HCT116 (cell line): ENCODE data around the gene AASS. TPM values are rescaled to one million over a fixed set of nuclear protein-coding genes. Genes with fewer than 3 reads are reported as not detected.

Experiments
- ATAC-seq: fragments of 200-7000 bp; cut with Tn5 transposase; 2 replicates; pipeline ENCODE4 v1.9.1; 2020; ENCODE audit warnings: mild to moderate bottlenecking, moderate library complexity
- BruUV-seq: library from RNA; stranded (reverse); fragments of 400-500 nt; replicated peaks from 2 replicates; lab custom pipeline; 2021; lab: Mats Ljungman, UMichigan
- CTCF ChIA-PET: fragments of 300-600 bp; sonication (Branson Sonifier 250); formaldehyde crosslinking; loops from one replicate; lab custom pipeline; 2021; ENCODE audit warnings: antibody characterized with exemption; lab: Charles Lee
- POLR2A ChIA-PET: fragments of 300-600, 350-600 bp; sonication (Branson Sonifier 250); formaldehyde crosslinking; loops from one replicate; lab custom pipeline; 2021; ENCODE audit warnings: antibody characterized with exemption; lab: Charles Lee
- RAD21 ChIA-PET, 2 experiments: fragments of 300-600 bp; sonication (Branson Sonifier 250); formaldehyde crosslinking; loops; one replicate each; lab custom pipeline; 2023; ENCODE audit warnings: low total read pairs in 2 of 2; ENCODE audit not compliant: uncharacterized antibody in 2 of 2, unreplicated experiment in 2 of 2, low non-redundant PET in 1 of 2; lab: Charles Lee
- DNase-seq: peaks from one replicate; pipeline ENCODE4 v3.0.0-alpha.2; 2010; ENCODE audit warnings: low read depth, low spot score
- H2AFZ ChIP-seq: fragments of 200-600 bp; shearing (Covaris generic), sonication (generic); 2 replicates; pipeline ENCODE4 v1.6.1; 2017; ENCODE audit warnings: low read depth, mixed run types, mixed read lengths, antibody characterized with exemption, low read length; ENCODE audit not compliant: poor library complexity, severe bottlenecking
- H3K27ac ChIP-seq: 2 replicates; pipeline ENCODE4 v1.5.1; 2012; ENCODE audit warnings: low read depth, low read length
- H3K27me3 ChIP-seq: fragments of 200-600 bp; sonication (generic); 2 replicates; pipeline ENCODE4 v1.6.1; 2016; ENCODE audit warnings: mixed run types, low read length, mixed read lengths; ENCODE audit not compliant: insufficient read depth
- H3K36me3 ChIP-seq, 2 experiments: fragments of 200-500 bp in 1 of 2; fragments of 200-600 bp in 1 of 2; sonication (Bioruptor generic) in 1 of 2; sonication (generic) in 1 of 2; 2 replicates each; pipeline versions ENCODE4 v1.5.1 to v1.6.1; 2014 to 2016; ENCODE audit warnings: low read length in 2 of 2, inconsistent platforms in 1 of 2, mixed read lengths in 1 of 2, mixed run types in 1 of 2; ENCODE audit not compliant: insufficient read depth in 2 of 2, control insufficient read depth in 1 of 2
- H3K4me1 ChIP-seq, 2 experiments: fragments of 200-600 bp in 1 of 2; sonication (generic) in 1 of 2; 2 replicates each; pipeline versions ENCODE4 v1.5.1 to v1.6.1; 2012 to 2017; ENCODE audit warnings: low read length in 2 of 2, inconsistent platforms in 1 of 2, mild to moderate bottlenecking in 1 of 2, mixed read lengths in 1 of 2, mixed run types in 1 of 2, moderate library complexity in 1 of 2; ENCODE audit not compliant: insufficient read depth in 2 of 2, control insufficient read depth in 1 of 2
- H3K4me2 ChIP-seq: fragments of 200-600 bp; sonication (generic); 2 replicates; pipeline ENCODE4 v1.6.1; 2017; ENCODE audit warnings: mixed run types, low read length, mixed read lengths
- H3K4me3 ChIP-seq, 2 experiments: fragments of 200-600 bp in 1 of 2; sonication (generic) in 1 of 2; replicated peaks in 1 of 2; 2 replicates each; pipeline ENCODE4 v1.5.1; 2011 to 2016; ENCODE audit warnings: low read length in 2 of 2, control low read depth in 1 of 2, low read depth in 1 of 2, mild to moderate bottlenecking in 1 of 2, mixed read lengths in 1 of 2, mixed run types in 1 of 2
- H3K79me2 ChIP-seq: fragments of 200-600 bp; sonication (generic); 2 replicates; pipeline ENCODE4 v1.6.1; 2017; ENCODE audit warnings: mild to moderate bottlenecking, mixed run types, low read length, moderate library complexity, mixed read lengths; ENCODE audit not compliant: insufficient read depth
- H3K9ac ChIP-seq: fragments of 200-600 bp; sonication (generic); 2 replicates; pipeline ENCODE4 v1.6.1; 2016; ENCODE audit warnings: low read length, mixed read lengths
- H3K9me2 ChIP-seq: fragments of 200-600 bp; sonication (generic), shearing (Covaris generic); 2 replicates; pipeline ENCODE4 v1.6.1; 2017; ENCODE audit warnings: mixed run types, mild to moderate bottlenecking, moderate library complexity; ENCODE audit not compliant: insufficient read depth
- H3K9me3 ChIP-seq, 2 experiments: fragments of 200-500 bp in 1 of 2; fragments of 200-600 bp in 1 of 2; sonication (Bioruptor generic) in 1 of 2; sonication (generic) in 1 of 2; 2 replicates each; pipeline ENCODE4 v1.6.1; 2014 to 2017; ENCODE audit warnings: low read length in 2 of 2, mixed read lengths in 2 of 2, inconsistent platforms in 1 of 2, low read depth in 1 of 2, mild to moderate bottlenecking in 1 of 2, mixed run types in 1 of 2, moderate library complexity in 1 of 2; ENCODE audit not compliant: control insufficient read depth in 1 of 2, insufficient read depth in 1 of 2
- H4K20me1 ChIP-seq: fragments of 200-600 bp; sonication (generic), shearing (Covaris generic); 2 replicates; pipeline ENCODE4 v1.6.1; 2017; ENCODE audit warnings: mixed run types, mild to moderate bottlenecking, moderate library complexity; ENCODE audit not compliant: insufficient read depth
- CTCF ChIP-seq, 3 experiments: fragments of 200-600 bp in 1 of 3; sonication (generic) in 1 of 3; IDR thresholded peaks in 2 of 3; conservative IDR thresholded peaks in 1 of 3; 2 replicates each; pipeline ENCODE4 v1.5.1; 2012 to 2017; ENCODE audit warnings: low read depth in 2 of 3, low read length in 2 of 3, antibody characterized with exemption in 1 of 3, borderline replicate concordance in 1 of 3, control low read depth in 1 of 3, mild to moderate bottlenecking in 1 of 3, mixed read lengths in 1 of 3, mixed run types in 1 of 3, moderate library complexity in 1 of 3; ENCODE audit not compliant: insufficient read depth in 1 of 3
- ELF1 ChIP-seq: IDR thresholded peaks from 2 replicates; pipeline ENCODE4 v1.6.1; 2012; ENCODE audit warnings: low read depth, borderline replicate concordance
- FOSL1 ChIP-seq: IDR thresholded peaks from 2 replicates; pipeline ENCODE4 v1.6.1; 2012; ENCODE audit warnings: low read depth
- POLR2A ChIP-seq: IDR thresholded peaks from 2 replicates; pipeline ENCODE4 v1.7.0; 2011; ENCODE audit warnings: borderline replicate concordance; ENCODE audit not compliant: insufficient read depth, insufficient read length; ENCODE audit errors: extremely low read depth
- POLR2AphosphoS5 ChIP-seq: IDR thresholded peaks from 2 replicates; pipeline ENCODE4 v1.6.1; 2011; ENCODE audit warnings: mild to moderate bottlenecking, low read depth, low read length, moderate library complexity
- SRF ChIP-seq: IDR thresholded peaks from 2 replicates; pipeline ENCODE4 v1.6.1; 2012; ENCODE audit warnings: low read depth
- TCF7L2 ChIP-seq: IDR thresholded peaks from 2 replicates; pipeline ENCODE4 v1.7.0; 2011; ENCODE audit warnings: borderline replicate concordance, inconsistent platforms; ENCODE audit not compliant: insufficient read depth, insufficient read length; ENCODE audit errors: extremely low read depth
- ZFX ChIP-seq: fragments of 450-650 bp; IDR thresholded peaks from 2 replicates; pipeline ENCODE4 v1.6.1; 2017
- intact Hi-C: fragments of 100-400 bp; cut with micrococcal nuclease; formaldehyde crosslinking; loops from 2 replicates; pipeline ENCODE4 v1.10.0; 2022
- total RNA-seq: library from RNA; stranded (reverse); gene quantifications from one replicate; pipeline ENCODE4 v1.2.1, GENCODE V29; 2021; ENCODE audit not compliant: unreplicated experiment
- TF ChIP-seq, protein P1 (sequence below): IDR thresholded peaks from 2 replicates; pipeline ENCODE4 v1.6.1; 2012
- TF ChIP-seq, protein P2 (sequence below): IDR thresholded peaks from 2 replicates; pipeline ENCODE4 v1.6.1; 2012

AASS gene
- total RNA-seq, 1 experiment from 2014 or later, result 5.1 TPM

GRCh38 chr7:122070062-122070461, 74.0 kb downstream of the AASS start:
- RAD21 ChIA-PET, result no interaction called here
- BruUV-seq, result no TSS peak

More at GRCh38 chr7:122070062-122070461, 74.0 kb downstream of the AASS start:
- no peak overlapping the region for H3K9ac ChIP-seq
- no peaks in the 10 kb centered on the region for H3K4me1 ChIP-seq
- DNase-seq, result no peak
- H3K4me2 ChIP-seq, result no peak overlapping the region
- H3K27ac ChIP-seq, result no peak overlapping the region
- TF ChIP-seq CTCF (IDR thresholded peaks at IDR 0.05 in 2 of 3, conservative IDR thresholded peaks at IDR 0.05 in 1 of 3; ENCODE audit: borderline replicate concordance in 1 of 3, insufficient read depth in 1 of 3, low read depth in 2 of 3, low read length in 2 of 3), result no peak
- TF ChIP-seq ELF1, result no peak
- no peak for TF ChIP-seq POLR2A
- TF ChIP-seq, protein P1, sequence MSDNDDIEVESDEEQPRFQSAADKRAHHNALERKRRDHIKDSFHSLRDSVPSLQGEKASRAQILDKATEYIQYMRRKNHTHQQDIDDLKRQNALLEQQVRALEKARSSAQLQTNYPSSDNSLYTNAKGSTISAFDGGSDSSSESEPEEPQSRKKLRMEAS, result no peak
- no peak for TF ChIP-seq POLR2AphosphoS5
- TF ChIP-seq, protein P2, sequence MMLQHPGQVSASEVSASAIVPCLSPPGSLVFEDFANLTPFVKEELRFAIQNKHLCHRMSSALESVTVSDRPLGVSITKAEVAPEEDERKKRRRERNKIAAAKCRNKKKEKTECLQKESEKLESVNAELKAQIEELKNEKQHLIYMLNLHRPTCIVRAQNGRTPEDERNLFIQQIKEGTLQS, result no peak
- no peak for TF ChIP-seq ZFX
- TF ChIP-seq TCF7L2, result no peak
- no peak for TF ChIP-seq FOSL1
- TF ChIP-seq SRF, result no peak
- TF ChIP-seq, all 23 proteins: peak for 0
- Histone ChIP-seq H4K20me1 (no peaks in the 10 kb centered on the region), H3K9me3 (no peaks in the 10 kb centered on the region), H3K79me2 (no peaks in the 10 kb centered on the region), H2AFZ (no peak overlapping the region), H3K4me3 (no peak overlapping the region), H3K27me3 (no peaks in the 10 kb centered on the region), H3K36me3 (no peaks in the 10 kb centered on the region), H3K9me2 (no peaks in the 10 kb centered on the region)
- ChIA-PET POLR2A (no interaction called here), CTCF (interaction anchor here (1.3 kb wide), 1 partner anchor 23 kb away, joined by 3 read pairs; no protein-coding TSS in a partner anchor)
- intact Hi-C loops, result no loop called here
- no peak for ATAC-seq
